Stomach (tissue), 9 donors: ENCODE measurements around the gene FOXN3. TPM values are rescaled to one million over a fixed set of nuclear protein-coding genes. Genes with fewer than 3 reads are reported as not detected.

ENCODE experiments used
- DNase-seq, 2 donors: peaks; one replicate each; pipeline versions ENCODE4 v3.0.0 to v3.0.0-alpha.2; 2013 to 2019
- H3K27ac ChIP-seq, 5 donors: fragments of 200-600 bp in 4 of 5; sonication (generic) in 4 of 5; one replicate each; pipeline ENCODE4 v1.5.1; 2013 to 2019; ENCODE audit warnings: mild to moderate bottlenecking in 1 of 5, moderate library complexity in 1 of 5
- H3K27me3 ChIP-seq, 3 donors: fragments of 200-600 bp; sonication (generic); one replicate each; pipeline ENCODE4 v1.5.1; 2017 to 2019; ENCODE audit warnings: mixed run types in 1 of 3
- H3K36me3 ChIP-seq, 4 donors: fragments of 200-600 bp; sonication (generic); 1 replicate in 3 of 4; 2 replicates in 1 of 4; pipeline ENCODE4 v1.5.1; 2016 to 2019
- H3K4me1 ChIP-seq, 4 donors: fragments of 200-600 bp; sonication (generic); one replicate each; pipeline ENCODE4 v1.5.1; 2016 to 2019
- H3K4me3 ChIP-seq, 4 donors: fragments of 200-600 bp; sonication (generic) in 3 of 4; one replicate each; pipeline ENCODE4 v1.5.1; 2016 to 2019; ENCODE audit warnings: mild to moderate bottlenecking in 1 of 4
- H3K9me3 ChIP-seq, 4 donors: fragments of 200-600 bp; sonication (generic); one replicate each; pipeline ENCODE4 v1.5.1; 2016 to 2019
- CTCF ChIP-seq, 7 experiments: fragments of 450-650 bp in 4 of 7; fragments of 200-600 bp in 3 of 7; sonication (generic) in 3 of 7; IDR thresholded peaks; one replicate each; pipeline ENCODE4 v1.5.1; 2016 to 2019; ENCODE audit warnings: antibody characterized with exemption in 7 of 7, control low read depth in 2 of 7, mild to moderate bottlenecking in 1 of 7
- EP300 ChIP-seq: sonication (generic); formaldehyde crosslinking; IDR thresholded peaks from one replicate; pipeline ENCODE4 v1.6.1; 2017; ENCODE audit warnings: antibody characterized with exemption
- POLR2A ChIP-seq, 4 donors: fragments of 450-650 bp; IDR thresholded peaks; one replicate each; pipeline ENCODE4 v1.6.1; 2016; ENCODE audit warnings: antibody characterized with exemption in 4 of 4, control low read depth in 2 of 4, mild to moderate bottlenecking in 1 of 4, moderate library complexity in 1 of 4
- POLR2AphosphoS5 ChIP-seq, 3 donors: sonication (generic); formaldehyde crosslinking; IDR thresholded peaks; one replicate each; pipeline ENCODE4 v1.6.1; 2016; ENCODE audit warnings: antibody characterized with exemption in 3 of 3
- WGBS, 5 donors: extraction: QIAGEN DNeasy Blood & Tissue Kit in 3 of 5; methylation state at CpG; one replicate each; pipeline versions ENCODE4 v1.1.5 to v1.1.7; 2013 to 2018; 5-methylcytosine and 5-hydroxymethylcytosine counted together
- intact Hi-C: fragments of 100-400 bp; cut with DNase I; formaldehyde crosslinking; loops from one replicate; pipeline ENCODE4 v1.15.1; 2023; ENCODE audit warnings: low total_unique reads
- polyA plus RNA-seq, 3 donors: library from polyadenylated mRNA; stranded (reverse); fragments of 200-250 nt; gene quantifications; one replicate each; pipeline ENCODE4 v1.2.3, GENCODE V29; 2013
- total RNA-seq, 5 donors: library from RNA; depleted of rRNA; stranded (reverse); fragments of >200 nt; gene quantifications; one replicate each; pipeline versions ENCODE4 v1.1.0 to v1.2.3, GENCODE V29; 2014 to 2016
- donor health status: healthy with polysubstance abuse.
- donor health status: Bipolar disorder and iron deficiency.
- donor health status: healthy.

Gene FOXN3
- total and polyA plus RNA-seq, 8 donors: 12.5 to 126 (median 56.6) TPM

GRCh38 chr14:89370781-89371180 lies 46.3 kb downstream of the FOXN3 start:
- peak overlapping the region in 4 of 5 donors; percentile 32 to 65 (median 38) for H3K27ac ChIP-seq
- H3K4me3 ChIP-seq: peak overlapping the region in 1 of 4 donors; percentile 5
- intact Hi-C loops: no loop called here
- no peak for DNase-seq
- WGBS, 5 donors: 43 to 66% (median 55%) methylated on average over 7 of the region's 7 CpGs
- TF ChIP-seq POLR2A (IDR thresholded peaks at IDR 0.05): no peak
- no peak for TF ChIP-seq CTCF (IDR thresholded peaks at IDR 0.05)
- TF ChIP-seq POLR2AphosphoS5 (IDR thresholded peaks at IDR 0.05): no peak
- no peak for TF ChIP-seq EP300
- peaks cover 46 to 73% (median 56%) of the 10 kb centered on the region in 4 donors for H3K4me1 ChIP-seq
- H3K9me3 ChIP-seq: no peaks in the 10 kb centered on the region
- no peaks in the 10 kb centered on the region for H3K27me3 ChIP-seq
- no peaks in the 10 kb centered on the region for H3K36me3 ChIP-seq

GRCh38 chr14:89370381-89370780 lies 46.7 kb downstream of the FOXN3 start:
- H3K27ac ChIP-seq: peak overlapping the region in 4 of 5 donors; percentile 32 to 65 (median 38)

GRCh38 chr14:89369656-89370055 lies 47.4 kb downstream of the FOXN3 start:
- 33 to 60% (median 57%) methylated on average over 4 of the region's 4 CpGs for WGBS, 5 donors
- Histone ChIP-seq H3K4me1 (peaks cover 55 to 82% (median 65%) of the 10 kb centered on the region in 4 donors), H3K27ac (peak overlapping the region; percentile 45 to 67 (median 61)), H3K36me3 (no peaks in the 10 kb centered on the region), H3K9me3 (no peaks in the 10 kb centered on the region), H3K4me3 (no peak overlapping the region), H3K27me3 (no peaks in the 10 kb centered on the region)
- no peak for DNase-seq
- TF ChIP-seq CTCF (IDR thresholded peaks at IDR 0.05): no peak
- no peak for TF ChIP-seq EP300
- TF ChIP-seq POLR2A (IDR thresholded peaks at IDR 0.05): no peak
- TF ChIP-seq POLR2AphosphoS5 (IDR thresholded peaks at IDR 0.05): no peak
- intact Hi-C loops: no loop called here

More at GRCh38 chr14:89370381-89370780, 46.7 kb downstream of the FOXN3 start:
- H3K36me3 ChIP-seq: no peaks in the 10 kb centered on the region
- peak overlapping the region in 1 of 4 donors; percentile 5 for H3K4me3 ChIP-seq
- no peaks in the 10 kb centered on the region for H3K27me3 ChIP-seq
- TF ChIP-seq CTCF (IDR thresholded peaks at IDR 0.05) (no peak), POLR2A (IDR thresholded peaks at IDR 0.05) (no peak), EP300 (no peak), POLR2AphosphoS5 (IDR thresholded peaks at IDR 0.05) (no peak)
- no peaks in the 10 kb centered on the region for H3K9me3 ChIP-seq
- H3K4me1 ChIP-seq: peaks cover 50 to 76% (median 58%) of the 10 kb centered on the region in 4 donors
- DNase-seq: no peak
- intact Hi-C loops: no loop called here
- WGBS, 5 donors: 61 to 83% (median 68%) methylated on average over 4 of the region's 4 CpGs

GRCh38 chr14:89368490-89369477 lies 48.2 kb downstream of the FOXN3 start:
- WGBS, 5 donors: 42 to 66% (median 56%) methylated on average over 12 of the region's 12 CpGs
- Histone ChIP-seq H3K4me1 (peaks cover 58 to 90% (median 71%) of the 10 kb centered on the region in 4 donors), H3K27ac (peak overlapping the region; percentile 45 to 79 (median 65)), H3K27me3 (no peaks in the 10 kb centered on the region), H3K36me3 (no peaks in the 10 kb centered on the region), H3K9me3 (no peaks in the 10 kb centered on the region), H3K4me3 (no peak overlapping the region)
- intact Hi-C loops: no loop called here
- TF ChIP-seq POLR2A (IDR thresholded peaks at IDR 0.05): no peak
- TF ChIP-seq EP300: no peak
- TF ChIP-seq CTCF (IDR thresholded peaks at IDR 0.05): no peak
- TF ChIP-seq POLR2AphosphoS5 (IDR thresholded peaks at IDR 0.05): no peak
- DNase-seq: peak; percentile 42 to 50
